Sigmoid colon (tissue), 7 donors: ENCODE results near the gene PLEKHS1. TPM values are rescaled to one million over a fixed set of nuclear protein-coding genes. Genes with fewer than 3 reads are reported as not detected.
A peak's percentile ranks its signal among the peaks of the same experiment; 100 is the strongest.

Source experiments
- DNase-seq: peaks from one replicate; pipeline ENCODE4 v3.0.0-alpha.2; 2019
- H3K27ac ChIP-seq, 4 donors: fragments of 200-600 bp; sonication (generic); one replicate each; pipeline ENCODE4 v1.5.1; 2016 to 2019; ENCODE audit warnings: mild to moderate bottlenecking in 1 of 4
- H3K27me3 ChIP-seq, 3 donors: fragments of 200-600 bp; sonication (generic); one replicate each; pipeline ENCODE4 v1.5.1; 2019; ENCODE audit warnings: mild to moderate bottlenecking in 1 of 3
- H3K36me3 ChIP-seq, 4 donors: fragments of 200-600 bp; sonication (generic); one replicate each; pipeline ENCODE4 v1.5.1; 2016 to 2019
- H3K4me1 ChIP-seq, 4 donors: fragments of 200-600 bp; sonication (generic); one replicate each; pipeline ENCODE4 v1.5.1; 2017 to 2019
- H3K4me3 ChIP-seq, 4 donors: fragments of 200-600 bp; sonication (generic); one replicate each; pipeline ENCODE4 v1.5.1; 2017 to 2019; ENCODE audit warnings: mild to moderate bottlenecking in 2 of 4, moderate library complexity in 1 of 4
- H3K9me3 ChIP-seq, 4 donors: fragments of 200-600 bp in 3 of 4; sonication (generic) in 3 of 4; one replicate each; pipeline versions ENCODE4 v1.5.1 to v1.6.1; 2013 to 2019
- EP300 ChIP-seq, 4 donors: sonication (generic); formaldehyde crosslinking; IDR thresholded peaks; one replicate each; pipeline ENCODE4 v1.6.1; 2017; ENCODE audit warnings: antibody characterized with exemption in 4 of 4
- POLR2A ChIP-seq, 2 donors: fragments of 450-650 bp; IDR thresholded peaks; one replicate each; pipeline ENCODE4 v1.6.1; 2016; ENCODE audit warnings: antibody characterized with exemption in 2 of 2, mild to moderate bottlenecking in 2 of 2, moderate library complexity in 2 of 2
- POLR2AphosphoS5 ChIP-seq, 4 donors: sonication (generic); formaldehyde crosslinking; IDR thresholded peaks; one replicate each; pipeline ENCODE4 v1.6.1; 2017; ENCODE audit warnings: antibody characterized with exemption in 4 of 4
- WGBS, 2 donors: extraction: QIAGEN DNeasy Blood & Tissue Kit; methylation state at CpG; one replicate each; pipeline ENCODE4 v1.1.7; 2013; 5-methylcytosine and 5-hydroxymethylcytosine counted together
- intact Hi-C: fragments of 100-400 bp; cut with DNase I; formaldehyde crosslinking; loops from one replicate; pipeline ENCODE4 v1.15.1; 2023
- polyA plus RNA-seq, 3 donors: library from polyadenylated mRNA; stranded (reverse); fragments of 200-250 nt; gene quantifications; one replicate each; pipeline ENCODE4 v1.2.3, GENCODE V29; 2013
- total RNA-seq, 4 donors: library from RNA; depleted of rRNA; stranded (reverse); fragments of >200 nt; gene quantifications; one replicate each; pipeline ENCODE4 v1.1.0, GENCODE V29; 2016
- TF ChIP-seq, protein P1 (sequence below), 4 experiments: fragments of 450-650 bp in 3 of 4; fragments of 200-600 bp in 1 of 4; IDR thresholded peaks; one replicate each; pipeline ENCODE4 v1.5.1; 2016 to 2019; ENCODE audit warnings: antibody characterized with exemption in 4 of 4, mild to moderate bottlenecking in 3 of 4, moderate library complexity in 2 of 4
- donor health status: healthy with polysubstance abuse.
- donor health status: Bipolar disorder and iron deficiency.
- donor health status: healthy.

PLEKHS1 gene
- total and polyA plus RNA-seq, 7 donors: 1.4 to 11.0 (median 3.6) TPM; not detected in 4

GRCh38 chr10:113708640-113709039 lies 42.8 kb upstream of the PLEKHS1 start:
- Histone ChIP-seq H3K4me1 (peaks cover 0 to 58% (median 45%) of the 10 kb centered on the region in 4 donors), H3K9me3 (no peaks in the 10 kb centered on the region), H3K36me3 (no peaks in the 10 kb centered on the region), H3K4me3 (no peak overlapping the region), H3K27ac (peak overlapping the region in 2 of 4 donors; percentile 66 to 69), H3K27me3 (no peaks in the 10 kb centered on the region)
- intact Hi-C loops: loop anchor here (5.0 kb wide), 3 partner anchors 89 to 394 kb away; partner anchors contain the start of genes DCLRE1A and NHLRC2
- WGBS, 2 donors: 88 to 89% methylated on average over 6 of the region's 6 CpGs
- TF ChIP-seq POLR2A (IDR thresholded peaks at IDR 0.05) (no peak), POLR2AphosphoS5 (IDR thresholded peaks at IDR 0.05) (no peak), EP300 (IDR thresholded peaks at IDR 0.05) (no peak)
- TF ChIP-seq, protein P1, sequence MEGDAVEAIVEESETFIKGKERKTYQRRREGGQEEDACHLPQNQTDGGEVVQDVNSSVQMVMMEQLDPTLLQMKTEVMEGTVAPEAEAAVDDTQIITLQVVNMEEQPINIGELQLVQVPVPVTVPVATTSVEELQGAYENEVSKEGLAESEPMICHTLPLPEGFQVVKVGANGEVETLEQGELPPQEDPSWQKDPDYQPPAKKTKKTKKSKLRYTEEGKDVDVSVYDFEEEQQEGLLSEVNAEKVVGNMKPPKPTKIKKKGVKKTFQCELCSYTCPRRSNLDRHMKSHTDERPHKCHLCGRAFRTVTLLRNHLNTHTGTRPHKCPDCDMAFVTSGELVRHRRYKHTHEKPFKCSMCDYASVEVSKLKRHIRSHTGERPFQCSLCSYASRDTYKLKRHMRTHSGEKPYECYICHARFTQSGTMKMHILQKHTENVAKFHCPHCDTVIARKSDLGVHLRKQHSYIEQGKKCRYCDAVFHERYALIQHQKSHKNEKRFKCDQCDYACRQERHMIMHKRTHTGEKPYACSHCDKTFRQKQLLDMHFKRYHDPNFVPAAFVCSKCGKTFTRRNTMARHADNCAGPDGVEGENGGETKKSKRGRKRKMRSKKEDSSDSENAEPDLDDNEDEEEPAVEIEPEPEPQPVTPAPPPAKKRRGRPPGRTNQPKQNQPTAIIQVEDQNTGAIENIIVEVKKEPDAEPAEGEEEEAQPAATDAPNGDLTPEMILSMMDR (IDR thresholded peaks at IDR 0.05): no peak
- no peak for DNase-seq

DNA sequence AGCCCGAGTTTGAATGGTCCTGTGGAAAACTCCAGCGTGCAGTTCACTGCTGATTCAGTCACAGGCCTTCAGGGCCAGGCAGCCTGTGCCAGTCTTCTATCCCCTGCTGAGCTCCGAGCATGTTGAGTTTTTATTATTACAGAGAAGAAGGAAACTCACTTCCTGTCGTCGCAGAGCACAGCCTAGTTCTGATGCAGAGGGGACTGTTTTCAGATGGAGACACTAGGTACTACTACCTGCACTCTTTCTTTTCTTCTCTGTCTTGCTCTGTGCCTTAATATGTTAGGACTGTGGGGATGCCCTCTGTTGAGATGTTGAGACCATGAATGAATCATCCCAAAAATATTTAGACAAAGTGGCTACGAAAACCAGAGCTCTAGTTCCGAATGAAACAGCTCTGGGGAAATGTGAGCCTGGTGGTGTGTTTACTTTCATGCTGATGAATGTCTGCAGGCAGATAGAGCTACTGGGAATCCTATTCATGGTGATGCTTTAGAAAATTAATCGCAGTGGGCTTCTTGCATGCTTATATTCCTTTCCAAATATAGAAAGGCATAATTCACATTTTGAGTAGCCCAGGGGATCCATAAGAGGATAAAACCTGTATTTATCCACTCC lies 42.2 kb upstream of the PLEKHS1 start:
- DNase-seq: no peak
- H3K4me3 ChIP-seq: no peak overlapping the region
- no peak for TF ChIP-seq POLR2A (IDR thresholded peaks at IDR 0.05)
- peak in 3 of 4 donors; percentile 21 to 55 (median 40) for TF ChIP-seq POLR2AphosphoS5 (IDR thresholded peaks at IDR 0.05)
- H3K9me3 ChIP-seq: no peaks in the 10 kb centered on the region
- H3K4me1 ChIP-seq: peaks cover 0 to 58% (median 45%) of the 10 kb centered on the region in 4 donors
- H3K27me3 ChIP-seq: no peaks in the 10 kb centered on the region
- 68 to 86% methylated on average over 8 of the region's 8 CpGs for WGBS, 2 donors
- intact Hi-C loops: loop anchor here (5.0 kb wide), 3 partner anchors 88 to 393 kb away; partner anchors contain the start of genes DCLRE1A and NHLRC2
- H3K27ac ChIP-seq: peak overlapping the region; percentile 3 to 69 (median 58)
- no peaks in the 10 kb centered on the region for H3K36me3 ChIP-seq

- DNase-seq: no peak
- Histone ChIP-seq H3K27me3 (no peaks in the 10 kb centered on the region), H3K4me1 (peaks cover 0 to 45% (median 35%) of the 10 kb centered on the region in 4 donors), H3K9me3 (no peaks in the 10 kb centered on the region), H3K4me3 (no peak overlapping the region), H3K36me3 (peaks cover 0 to 7% (median 3%) of the 10 kb centered on the region in 4 donors), H3K27ac (peak overlapping the region in 1 of 4 donors; percentile 69)
- intact Hi-C loops: no loop called here
- 50 to 62% methylated on average over 2 of the region's 2 CpGs for WGBS, 2 donors
- TF ChIP-seq EP300 (IDR thresholded peaks at IDR 0.05): no peak
- no peak for TF ChIP-seq POLR2AphosphoS5 (IDR thresholded peaks at IDR 0.05)
- TF ChIP-seq POLR2A (IDR thresholded peaks at IDR 0.05): no peak
- TF ChIP-seq, protein P1 (IDR thresholded peaks at IDR 0.05): no peak
These were observed 40.3 kb upstream of the PLEKHS1 start for GRCh38 chr10:113711142-113711541.

DNA sequence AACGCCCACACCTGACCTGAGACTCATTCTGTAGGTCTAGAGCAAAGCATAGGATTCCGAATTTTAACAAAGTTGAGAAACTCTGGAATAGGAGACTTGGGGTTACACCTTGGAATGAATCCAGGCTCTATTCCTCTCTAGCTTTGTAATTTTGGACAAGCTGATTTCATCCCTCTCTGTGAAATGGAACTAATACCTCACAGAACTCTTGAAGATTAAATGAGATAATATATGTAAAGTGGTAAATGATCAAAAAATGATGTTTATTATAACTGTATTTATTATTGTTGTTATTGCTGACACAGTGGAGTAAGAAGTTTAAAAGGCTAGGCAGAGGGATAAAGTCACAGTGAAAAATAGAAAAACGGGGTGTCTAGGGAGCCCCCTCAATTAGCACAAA lies 39.5 kb upstream of the PLEKHS1 start:
- Histone ChIP-seq H3K9me3 (no peaks in the 10 kb centered on the region), H3K4me1 (peaks cover 0 to 37% (median 31%) of the 10 kb centered on the region in 4 donors), H3K27ac (no peak overlapping the region), H3K27me3 (no peaks in the 10 kb centered on the region), H3K36me3 (peaks cover 0 to 7% (median 3%) of the 10 kb centered on the region in 4 donors), H3K4me3 (no peak overlapping the region)
- 86 to 91% methylated on average over 3 of the region's 3 CpGs for WGBS, 2 donors
- intact Hi-C loops: no loop called here
- DNase-seq: no peak
- TF ChIP-seq POLR2A (IDR thresholded peaks at IDR 0.05): no peak

DNA sequence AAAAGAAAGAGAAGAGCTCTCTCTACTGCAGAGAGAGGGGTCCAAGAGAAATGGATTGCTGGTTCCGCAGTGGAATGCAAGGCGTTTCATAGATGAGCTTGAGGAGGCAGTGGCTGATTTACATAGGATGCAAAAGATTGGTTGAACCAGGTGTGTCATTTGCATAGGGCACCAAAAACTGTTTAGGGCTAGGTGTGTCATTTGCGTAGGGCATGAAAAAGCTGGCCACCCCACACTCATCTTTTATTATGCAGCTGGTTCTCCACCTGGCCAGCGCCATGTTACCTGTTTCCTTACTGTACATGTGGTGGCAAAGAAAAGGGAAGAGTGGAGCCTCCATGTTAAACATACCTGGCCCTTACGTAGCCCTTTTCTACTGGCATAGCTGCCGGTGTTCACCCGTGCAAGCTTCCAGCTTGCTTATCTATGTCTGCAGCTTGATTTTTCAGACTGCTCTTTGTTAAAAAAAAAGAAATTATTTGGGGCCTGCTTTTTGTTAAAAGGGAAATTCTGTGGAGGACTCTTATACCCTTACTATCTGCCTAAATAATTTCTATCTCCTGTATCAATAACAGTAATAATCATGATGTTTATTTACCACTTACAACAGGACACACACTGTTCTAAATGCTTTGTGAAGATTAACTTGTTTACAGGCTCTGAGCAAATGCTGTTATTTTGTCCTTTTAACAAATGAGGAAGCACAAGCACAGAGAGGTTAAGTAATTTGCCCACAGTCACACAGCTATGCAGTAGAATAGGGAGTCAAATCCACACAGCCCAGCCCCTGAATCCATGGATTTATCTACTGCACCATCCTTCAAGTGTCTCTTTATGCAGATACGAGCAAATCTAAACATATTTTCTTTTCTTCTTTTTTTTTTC lies 38.5 kb upstream of the PLEKHS1 start:
- Histone ChIP-seq H3K27ac (no peak overlapping the region), H3K4me1 (peaks cover 0 to 34% (median 29%) of the 10 kb centered on the region in 4 donors), H3K9me3 (no peaks in the 10 kb centered on the region), H3K4me3 (no peak overlapping the region), H3K36me3 (peaks cover 0 to 12% (median 3%) of the 10 kb centered on the region in 4 donors), H3K27me3 (no peaks in the 10 kb centered on the region)
- intact Hi-C loops: no loop called here
- TF ChIP-seq POLR2AphosphoS5 (IDR thresholded peaks at IDR 0.05) (no peak), EP300 (IDR thresholded peaks at IDR 0.05) (no peak), POLR2A (IDR thresholded peaks at IDR 0.05) (no peak)
- TF ChIP-seq, protein P1 (IDR thresholded peaks at IDR 0.05): no peak
- 28 to 75% methylated on average over 8 of the region's 8 CpGs for WGBS, 2 donors
- DNase-seq: no peak
